GM12875 (cell line): Measurements from ENCODE around the gene SPNS1.
A peak's percentile ranks its signal among the peaks of the same experiment; 100 is the strongest.

Experiments
- H3K4me3 ChIP-seq: one replicate; pipeline ENCODE4 v1.5.1; 2011; ENCODE audit warnings: low read depth, low read length, control low read depth
- CTCF ChIP-seq: IDR thresholded peaks from 2 replicates; pipeline ENCODE4 v1.5.1; 2011; ENCODE audit warnings: low read depth, mild to moderate bottlenecking, control low read depth, inconsistent platforms, low read length, moderate library complexity, borderline replicate concordance; ENCODE audit not compliant: insufficient read depth

Gene SPNS1

GRCh38 chr16:28932339-28933141 is 42.0 kb upstream of the SPNS1 start:
- H3K4me3 ChIP-seq = peak overlapping the region; percentile 80

GRCh38 chr16:28933171-28933570 is 41.4 kb upstream of the SPNS1 start:
- H3K4me3 ChIP-seq = peak overlapping the region; percentile 80
- TF ChIP-seq CTCF = no peak

More at GRCh38 chr16:28932339-28933141, 42.0 kb upstream of the SPNS1 start:
- TF ChIP-seq CTCF = no peak

GRCh38 chr16:28935346-28935745 is 39.2 kb upstream of the SPNS1 start:
- no peak for TF ChIP-seq CTCF
- H3K4me3 ChIP-seq = no peak overlapping the region

GRCh38 chr16:28935924-28936783 is 38.4 kb upstream of the SPNS1 start:
- no peak overlapping the region for H3K4me3 ChIP-seq
- no peak for TF ChIP-seq CTCF

GRCh38 chr16:28936784-28937155 is 37.8 kb upstream of the SPNS1 start:
- no peak for TF ChIP-seq CTCF
- no peak overlapping the region for H3K4me3 ChIP-seq

DNA sequence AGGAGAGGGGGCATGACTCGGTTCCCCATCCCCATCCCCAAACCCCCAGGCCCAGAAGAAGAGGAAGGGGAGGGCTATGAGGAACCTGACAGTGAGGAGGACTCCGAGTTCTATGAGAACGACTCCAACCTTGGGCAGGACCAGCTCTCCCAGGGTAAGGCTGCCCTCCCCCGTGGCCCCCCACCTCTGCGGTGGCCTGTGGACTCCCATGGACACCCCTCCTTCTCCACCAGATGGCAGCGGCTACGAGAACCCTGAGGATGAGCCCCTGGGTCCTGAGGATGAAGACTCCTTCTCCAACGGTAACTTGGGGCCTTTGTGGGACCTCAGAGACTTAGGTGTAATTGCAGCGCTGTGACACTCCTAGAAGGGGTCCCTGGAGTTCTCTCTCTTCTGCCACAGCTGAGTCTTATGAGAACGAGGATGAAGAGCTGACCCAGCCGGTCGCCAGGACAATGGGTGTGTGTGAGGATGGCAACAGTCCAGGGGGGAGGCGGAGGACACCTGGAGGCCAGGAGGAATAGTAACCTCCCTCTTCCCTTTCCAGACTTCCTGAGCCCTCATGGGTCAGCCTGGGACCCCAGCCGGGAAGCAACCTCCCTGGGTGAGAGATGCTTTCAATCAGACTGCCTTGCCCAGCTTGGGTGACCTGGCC is 37.2 kb upstream of the SPNS1 start:
- TF ChIP-seq CTCF = no peak
- H3K4me3 ChIP-seq = no peak overlapping the region
